ENCODE results near the gene UGT1A9.

DNA sequence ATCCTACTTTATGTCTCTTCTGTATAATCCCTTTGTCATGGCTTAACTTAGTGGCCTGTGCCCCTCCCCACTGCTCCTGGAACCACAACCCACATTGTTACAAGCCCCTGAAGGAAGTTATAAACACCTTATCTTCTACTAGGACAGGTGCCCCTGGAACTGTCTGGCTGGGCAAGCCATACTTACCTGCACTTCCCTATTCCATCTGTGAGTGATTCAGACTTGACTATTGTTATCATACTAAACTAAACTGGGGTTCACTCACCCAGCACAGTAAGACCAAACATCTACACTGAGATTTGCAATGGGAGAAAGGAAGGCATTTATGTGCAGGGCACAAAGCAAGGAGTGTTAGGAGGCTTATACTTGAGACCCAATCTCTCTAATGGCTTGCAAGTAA, 17.3 kb downstream of the UGT1A9 start:
- TF ChIP-seq CTCF (IDR thresholded peaks at IDR 0.05) = no peak
- no peak for TF ChIP-seq POLR2A (IDR thresholded peaks at IDR 0.05)
